HL-60 (cell line): ENCODE data around the gene BIRC6.

ENCODE experiments used
- GABPA ChIP-seq: IDR thresholded peaks from 2 replicates; pipeline ENCODE4 v1.6.1; 2012; ENCODE audit warnings: low read depth
- POLR2AphosphoS5 ChIP-seq: IDR thresholded peaks from 2 replicates; pipeline ENCODE4 v1.6.1; 2012; ENCODE audit warnings: low read depth
- SPI1 ChIP-seq: IDR thresholded peaks from 2 replicates; pipeline ENCODE4 v1.6.1; 2012; ENCODE audit warnings: low read depth, mild to moderate bottlenecking, borderline replicate concordance
- TF ChIP-seq, protein P1 (sequence below): IDR thresholded peaks from 2 replicates; pipeline ENCODE4 v1.6.1; 2012; ENCODE audit warnings: low read depth; ENCODE audit not compliant: insufficient replicate concordance
- TF ChIP-seq, protein P2 (sequence below): IDR thresholded peaks from one replicate; pipeline ENCODE4 v1.5.1; 2011; ENCODE audit warnings: low read length, control low read depth, inconsistent platforms; ENCODE audit not compliant: insufficient read depth

GRCh38 chr2:32383858-32384257 lies 27.0 kb downstream of the BIRC6 start:
- TF ChIP-seq, protein P1, sequence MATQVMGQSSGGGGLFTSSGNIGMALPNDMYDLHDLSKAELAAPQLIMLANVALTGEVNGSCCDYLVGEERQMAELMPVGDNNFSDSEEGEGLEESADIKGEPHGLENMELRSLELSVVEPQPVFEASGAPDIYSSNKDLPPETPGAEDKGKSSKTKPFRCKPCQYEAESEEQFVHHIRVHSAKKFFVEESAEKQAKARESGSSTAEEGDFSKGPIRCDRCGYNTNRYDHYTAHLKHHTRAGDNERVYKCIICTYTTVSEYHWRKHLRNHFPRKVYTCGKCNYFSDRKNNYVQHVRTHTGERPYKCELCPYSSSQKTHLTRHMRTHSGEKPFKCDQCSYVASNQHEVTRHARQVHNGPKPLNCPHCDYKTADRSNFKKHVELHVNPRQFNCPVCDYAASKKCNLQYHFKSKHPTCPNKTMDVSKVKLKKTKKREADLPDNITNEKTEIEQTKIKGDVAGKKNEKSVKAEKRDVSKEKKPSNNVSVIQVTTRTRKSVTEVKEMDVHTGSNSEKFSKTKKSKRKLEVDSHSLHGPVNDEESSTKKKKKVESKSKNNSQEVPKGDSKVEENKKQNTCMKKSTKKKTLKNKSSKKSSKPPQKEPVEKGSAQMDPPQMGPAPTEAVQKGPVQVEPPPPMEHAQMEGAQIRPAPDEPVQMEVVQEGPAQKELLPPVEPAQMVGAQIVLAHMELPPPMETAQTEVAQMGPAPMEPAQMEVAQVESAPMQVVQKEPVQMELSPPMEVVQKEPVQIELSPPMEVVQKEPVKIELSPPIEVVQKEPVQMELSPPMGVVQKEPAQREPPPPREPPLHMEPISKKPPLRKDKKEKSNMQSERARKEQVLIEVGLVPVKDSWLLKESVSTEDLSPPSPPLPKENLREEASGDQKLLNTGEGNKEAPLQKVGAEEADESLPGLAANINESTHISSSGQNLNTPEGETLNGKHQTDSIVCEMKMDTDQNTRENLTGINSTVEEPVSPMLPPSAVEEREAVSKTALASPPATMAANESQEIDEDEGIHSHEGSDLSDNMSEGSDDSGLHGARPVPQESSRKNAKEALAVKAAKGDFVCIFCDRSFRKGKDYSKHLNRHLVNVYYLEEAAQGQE = no peak
- TF ChIP-seq, protein P2, sequence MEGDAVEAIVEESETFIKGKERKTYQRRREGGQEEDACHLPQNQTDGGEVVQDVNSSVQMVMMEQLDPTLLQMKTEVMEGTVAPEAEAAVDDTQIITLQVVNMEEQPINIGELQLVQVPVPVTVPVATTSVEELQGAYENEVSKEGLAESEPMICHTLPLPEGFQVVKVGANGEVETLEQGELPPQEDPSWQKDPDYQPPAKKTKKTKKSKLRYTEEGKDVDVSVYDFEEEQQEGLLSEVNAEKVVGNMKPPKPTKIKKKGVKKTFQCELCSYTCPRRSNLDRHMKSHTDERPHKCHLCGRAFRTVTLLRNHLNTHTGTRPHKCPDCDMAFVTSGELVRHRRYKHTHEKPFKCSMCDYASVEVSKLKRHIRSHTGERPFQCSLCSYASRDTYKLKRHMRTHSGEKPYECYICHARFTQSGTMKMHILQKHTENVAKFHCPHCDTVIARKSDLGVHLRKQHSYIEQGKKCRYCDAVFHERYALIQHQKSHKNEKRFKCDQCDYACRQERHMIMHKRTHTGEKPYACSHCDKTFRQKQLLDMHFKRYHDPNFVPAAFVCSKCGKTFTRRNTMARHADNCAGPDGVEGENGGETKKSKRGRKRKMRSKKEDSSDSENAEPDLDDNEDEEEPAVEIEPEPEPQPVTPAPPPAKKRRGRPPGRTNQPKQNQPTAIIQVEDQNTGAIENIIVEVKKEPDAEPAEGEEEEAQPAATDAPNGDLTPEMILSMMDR = no peak
- TF ChIP-seq POLR2AphosphoS5 = no peak
- no peak for TF ChIP-seq GABPA
- TF ChIP-seq SPI1 = no peak
